CD4-positive, alpha-beta T cell treated with Interleukin-6 for 4 hours (primary cell): ENCODE measurements around the gene SLC9A6.
A peak's percentile ranks its signal among the peaks of the same experiment; 100 is the strongest.

Experiments used
- DNase-seq: peaks from one replicate; pipeline ENCODE4 v3.0.0-alpha.2; 2020; ENCODE audit warnings: mixed read lengths

SLC9A6 gene

DNA sequence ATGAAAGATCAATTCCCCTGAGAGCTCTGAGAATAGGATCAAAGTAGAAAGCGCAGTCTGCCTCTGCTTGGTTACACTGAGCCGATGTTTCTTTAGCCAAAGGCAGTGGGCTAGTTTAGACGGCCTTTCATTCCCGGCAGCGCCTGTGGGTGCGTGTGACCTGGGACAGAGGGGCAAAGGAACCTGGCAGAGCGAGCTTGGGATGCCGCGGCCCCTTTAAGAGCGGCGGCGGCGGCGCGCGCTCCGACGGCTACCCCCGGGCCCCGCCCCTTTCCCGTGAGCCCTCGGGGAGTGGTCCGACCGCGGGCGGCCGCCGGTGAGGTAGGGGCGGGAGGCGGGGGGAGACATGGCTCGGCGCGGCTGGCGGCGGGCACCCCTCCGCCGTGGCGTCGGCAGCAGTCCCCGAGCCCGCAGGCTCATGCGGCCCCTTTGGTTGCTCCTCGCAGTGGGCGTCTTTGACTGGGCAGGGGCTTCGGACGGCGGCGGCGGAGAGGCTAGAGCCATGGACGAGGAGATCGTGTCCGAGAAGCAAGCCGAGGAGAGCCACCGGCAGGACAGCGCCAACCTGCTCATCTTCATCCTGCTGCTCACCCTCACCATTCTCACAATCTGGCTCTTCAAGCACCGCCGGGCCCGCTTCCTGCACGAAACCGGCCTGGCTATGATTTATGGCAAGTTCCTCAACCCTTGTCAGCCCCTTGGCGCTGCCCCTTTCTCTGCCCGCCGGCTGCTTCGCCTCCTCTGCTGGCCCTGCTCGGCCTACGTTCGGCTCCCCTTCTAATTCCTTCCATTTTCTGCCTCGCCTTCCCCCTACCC is at the start of gene SLC9A6:
Gene SLC9A6, plus strand, starts transcription at position 279 of the 816 bp plus-strand sequence. Its CDS starts 224 bp downstream, at position 503.
- DNase-seq, result peak; percentile 77

DNA sequence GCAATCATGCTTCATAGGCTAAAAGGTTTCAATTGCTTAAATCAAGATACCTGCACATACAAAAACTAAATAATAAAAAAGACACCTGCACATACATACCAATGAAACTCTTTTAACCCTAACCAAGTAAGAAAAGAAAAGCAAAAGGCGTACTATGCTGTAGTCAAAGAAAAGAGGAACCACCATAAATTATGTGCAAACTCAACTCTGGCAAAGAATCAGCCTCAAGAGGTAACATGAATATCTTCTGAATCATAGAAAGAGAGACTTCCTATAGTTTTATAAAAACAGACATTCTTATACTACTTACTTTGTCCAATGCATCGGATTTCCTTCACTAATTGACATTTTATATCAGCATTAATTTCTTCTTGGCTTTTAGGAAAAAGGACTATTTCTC is 40.7 kb upstream of the SLC9A6 start:
- DNase-seq, result no peak

DNA sequence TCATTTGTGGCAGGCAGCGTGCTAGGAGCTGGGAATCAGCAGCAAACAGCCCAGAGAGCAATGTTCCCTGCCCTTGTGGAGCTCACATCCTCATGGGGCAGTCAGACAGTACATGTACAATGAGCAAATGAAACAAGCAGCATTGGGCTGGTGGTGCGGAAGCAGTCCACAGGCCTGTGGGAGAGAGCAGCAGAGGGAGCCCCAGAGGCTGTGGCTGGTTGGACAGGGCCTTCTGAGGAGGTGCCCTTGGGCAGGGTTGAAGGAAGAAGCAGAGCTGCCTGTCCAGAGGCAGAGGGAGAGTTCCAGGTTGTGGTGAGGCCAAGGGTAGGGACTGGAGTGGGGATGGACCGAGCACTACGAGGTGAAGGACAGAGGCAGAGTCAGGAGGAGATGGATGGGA is 33.9 kb upstream of the SLC9A6 start:
- DNase-seq, result no peak

DNA sequence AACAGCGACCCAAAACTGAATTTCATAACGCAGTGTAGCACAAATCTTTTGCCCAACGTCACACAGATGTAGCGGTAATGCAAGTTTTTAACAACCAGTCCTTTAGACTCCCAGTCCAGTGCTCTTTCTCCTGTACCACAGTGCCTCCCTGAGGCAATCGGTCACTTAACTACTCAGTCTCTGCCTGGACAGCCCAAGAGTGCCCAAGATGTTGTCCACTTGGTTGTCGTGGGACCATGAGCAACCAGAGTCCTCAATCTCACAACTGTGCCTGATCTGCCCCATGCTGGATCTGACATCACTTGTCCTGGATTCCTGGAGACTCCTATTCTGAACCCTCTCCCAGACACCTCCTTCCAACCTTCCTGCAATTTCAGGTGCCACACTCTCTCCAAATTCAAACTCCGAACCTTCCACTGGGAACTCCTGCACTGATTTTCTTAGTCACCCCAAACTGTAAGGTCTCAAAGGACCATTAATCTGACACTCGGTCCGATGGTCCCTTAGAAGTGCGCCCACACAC is 12.1 kb upstream of the SLC9A6 start:
- DNase-seq, result peak; percentile 3

DNA sequence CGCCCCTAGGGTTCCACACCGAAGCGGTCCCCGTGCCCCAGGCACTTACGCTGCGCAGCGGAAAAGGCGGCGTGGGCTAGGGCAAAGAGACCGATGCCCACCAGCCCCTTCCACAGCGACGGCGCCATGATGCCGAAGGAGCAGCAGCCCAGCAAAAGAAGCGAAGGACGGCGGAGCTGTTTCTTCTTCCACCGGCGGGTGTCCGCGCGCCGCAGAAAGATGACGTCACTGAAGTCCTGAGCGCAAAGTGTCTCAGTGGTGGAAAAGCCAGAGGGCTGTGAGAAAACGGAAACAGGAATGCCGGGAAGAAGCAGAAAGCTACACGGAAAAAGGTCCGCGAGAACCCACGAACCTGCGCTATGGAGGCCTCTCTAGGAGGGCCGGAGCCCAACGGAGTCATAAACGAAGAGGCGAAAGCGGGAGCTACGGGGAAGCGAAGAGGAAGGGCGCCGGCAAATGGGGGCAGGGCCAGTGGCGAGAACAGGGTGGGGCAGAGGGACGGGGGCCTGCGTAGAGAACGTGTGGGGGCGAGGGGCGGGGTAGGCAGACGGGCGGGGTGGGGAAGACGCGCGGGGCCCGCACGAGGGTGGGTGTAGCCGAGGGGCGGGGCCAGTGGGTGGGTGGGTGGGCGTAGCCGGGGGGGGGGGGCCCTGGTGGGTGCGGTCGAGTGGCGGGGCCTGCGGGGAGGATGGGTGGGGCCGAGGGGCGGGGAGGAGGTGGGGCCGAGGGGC is 11.5 kb upstream of the SLC9A6 start, which contains the start of gene MMGT1:
Gene MMGT1, minus strand, starts transcription at position 441 of the 731 bp plus-strand sequence. Its CDS starts 313 bp downstream, at position 128.
- DNase-seq, result peak; percentile 89

DNA sequence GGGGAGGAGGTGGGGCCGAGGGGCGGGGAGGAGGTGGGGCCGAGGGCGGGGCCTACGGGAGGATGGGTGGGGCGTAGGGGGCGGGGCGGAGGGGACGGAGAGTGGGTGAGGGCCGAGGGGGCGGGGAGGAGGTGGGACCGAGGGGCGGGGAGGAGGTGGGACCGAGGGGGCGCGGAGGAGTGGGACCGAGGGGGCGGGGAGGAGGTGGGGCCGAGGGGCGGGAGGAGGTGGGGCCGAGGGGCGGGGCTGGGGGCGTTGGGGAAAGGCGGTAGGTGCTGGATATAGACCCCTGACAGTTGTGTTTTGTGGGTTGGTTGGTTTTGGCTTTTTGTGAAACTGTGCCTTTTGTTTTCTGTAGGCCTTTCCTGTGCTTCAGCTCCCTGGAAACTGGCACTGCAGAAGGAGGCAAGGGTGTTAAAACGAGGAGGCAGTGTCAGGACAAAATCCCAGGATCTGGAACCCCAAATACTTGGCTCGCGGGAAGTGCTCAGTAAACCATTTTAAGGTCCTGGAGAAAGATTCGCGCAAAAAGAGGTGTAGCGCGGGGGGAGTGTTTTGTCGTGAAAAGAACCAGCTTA is 10.9 kb upstream of the SLC9A6 start:
- DNase-seq, result peak; percentile 87

DNA sequence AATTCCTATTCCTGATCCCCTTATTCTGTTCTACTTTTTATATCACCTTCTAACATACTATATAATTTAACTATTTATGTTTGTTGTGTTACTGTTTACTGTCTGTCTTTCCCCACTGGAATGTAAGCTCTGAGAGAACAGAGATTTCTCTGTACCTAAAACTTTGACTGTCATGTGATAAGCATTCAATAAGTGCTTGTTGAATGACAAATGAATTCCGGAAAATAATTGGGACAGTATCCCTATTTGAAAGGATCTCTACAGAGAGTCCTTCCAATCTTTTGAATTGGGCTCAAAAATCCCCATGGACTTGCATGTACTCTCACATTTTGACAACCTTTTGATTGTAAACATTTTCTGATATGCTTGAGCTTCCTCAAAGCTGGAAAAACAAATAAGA is 9.8 kb upstream of the SLC9A6 start:
- no peak for DNase-seq

GRCh38 chrX:135977611-135978010 is 7.6 kb upstream of the SLC9A6 start:
- no peak for DNase-seq

GRCh38 chrX:135981010-135981409 is 4.2 kb upstream of the SLC9A6 start:
- DNase-seq, result no peak

GRCh38 chrX:135981668-135982067 is 3.6 kb upstream of the SLC9A6 start:
- DNase-seq, result no peak

GRCh38 chrX:135982860-135983259 is 2.4 kb upstream of the SLC9A6 start:
- DNase-seq, result no peak

DNA sequence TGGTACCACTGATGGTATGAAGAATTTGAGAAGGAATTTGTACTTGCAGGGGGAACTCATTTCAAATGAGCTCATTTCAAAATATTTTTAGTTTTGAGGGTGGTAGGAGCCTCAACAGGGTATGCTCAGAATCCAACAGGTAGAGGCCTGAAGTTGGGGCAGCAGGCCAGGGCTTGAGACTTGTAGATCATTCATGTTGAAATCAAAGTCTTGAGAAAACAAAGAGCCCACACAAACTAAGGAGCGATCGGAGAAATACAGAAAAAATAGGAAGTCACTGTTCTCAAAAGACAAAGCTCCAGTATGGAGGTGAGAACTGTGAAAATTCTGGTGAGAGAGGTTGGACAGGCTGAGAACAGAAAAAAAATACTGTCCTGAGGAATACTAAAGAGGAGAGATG is 979 bp upstream of the SLC9A6 start:
- DNase-seq, result no peak

- DNase-seq, result no peak
These were observed 461 bp upstream of the SLC9A6 start for GRCh38 chrX:135984791-135985156.

DNA sequence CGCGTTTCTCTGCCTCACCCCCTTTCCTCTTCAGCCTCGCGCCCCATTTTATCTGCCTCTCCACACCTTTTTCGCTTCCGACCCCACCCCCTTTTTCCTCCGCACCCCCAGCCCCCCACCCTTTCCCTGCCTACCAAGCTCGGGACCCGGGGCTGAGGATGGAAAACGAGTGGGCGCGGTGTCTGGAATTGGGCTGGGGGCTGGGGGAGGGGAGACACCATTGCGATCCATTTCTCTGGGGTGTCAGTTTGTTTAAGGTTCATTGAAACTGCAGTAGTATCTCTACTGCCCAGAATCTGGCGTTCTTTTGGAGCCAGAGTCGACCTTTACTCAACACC is 707 bp downstream of the SLC9A6 start:
- DNase-seq, result no peak

DNA sequence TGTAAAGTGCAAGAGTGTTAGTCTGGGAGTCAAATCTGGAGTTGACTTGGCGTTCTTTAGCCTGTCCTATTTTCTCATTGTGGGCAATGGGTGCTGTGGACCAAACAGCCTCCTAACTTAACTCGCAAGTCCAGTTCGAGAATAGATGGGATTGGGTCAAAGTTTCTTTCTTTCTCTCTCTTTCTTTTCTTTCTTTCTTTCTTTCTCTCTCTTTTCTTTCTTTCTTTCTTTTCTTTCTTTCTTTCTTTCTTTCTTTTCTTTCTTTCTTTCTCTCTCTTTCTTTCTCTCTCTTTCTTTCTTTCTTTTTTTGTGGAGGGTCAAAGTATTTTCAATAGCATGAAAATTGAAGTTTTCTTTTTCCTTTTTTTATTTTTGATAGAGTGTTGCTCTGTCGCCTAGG is 3.0 kb downstream of the SLC9A6 start:
- no peak for DNase-seq

DNA sequence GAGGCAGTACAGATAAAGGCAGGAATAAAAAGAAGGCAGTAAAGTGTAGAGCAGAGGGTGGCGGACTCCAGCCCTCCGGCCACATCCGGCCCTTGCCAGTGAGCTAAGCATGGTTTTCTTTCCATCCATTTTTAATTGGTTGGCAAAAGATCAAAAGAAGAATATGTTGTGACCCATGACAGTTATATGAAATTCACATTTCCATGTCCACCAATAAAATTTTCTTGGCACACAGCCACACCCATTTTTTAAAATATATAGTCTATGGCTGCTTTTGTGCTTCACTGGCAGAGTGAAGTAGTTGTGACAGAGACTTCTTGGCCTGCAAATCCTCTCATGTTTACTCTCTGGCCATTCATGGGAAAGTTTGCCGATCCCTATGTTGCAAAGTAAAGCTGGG is 29.8 kb downstream of the SLC9A6 start:
- no peak for DNase-seq

GRCh38 chrX:136016881-136017280 is 31.6 kb downstream of the SLC9A6 start:
- no peak for DNase-seq

GRCh38 chrX:136019226-136019625 is 34.0 kb downstream of the SLC9A6 start:
- DNase-seq, result no peak

DNA sequence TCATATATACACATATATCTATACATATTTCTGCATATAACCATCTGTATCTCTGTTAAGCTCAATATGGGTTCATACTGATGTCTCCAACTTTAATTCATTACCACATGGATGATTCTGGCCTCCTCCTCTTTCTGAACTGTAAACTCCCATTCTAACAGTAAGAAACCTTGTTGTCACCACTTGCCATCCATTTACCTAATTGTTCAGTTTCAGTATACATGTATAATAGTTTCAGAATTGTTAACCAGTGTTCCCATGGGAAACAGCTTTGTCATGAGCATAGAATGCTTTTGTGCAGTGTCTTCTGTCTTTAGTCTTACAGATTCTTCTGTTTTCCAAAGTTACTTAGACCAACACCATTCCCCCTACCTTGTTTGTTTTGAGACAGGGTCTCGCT is 35.9 kb downstream of the SLC9A6 start:
- no peak for DNase-seq

GRCh38 chrX:136021903-136022302 is 36.7 kb downstream of the SLC9A6 start:
- DNase-seq, result no peak

GRCh38 chrX:136025091-136025490 is 39.9 kb downstream of the SLC9A6 start:
- DNase-seq, result no peak

DNA sequence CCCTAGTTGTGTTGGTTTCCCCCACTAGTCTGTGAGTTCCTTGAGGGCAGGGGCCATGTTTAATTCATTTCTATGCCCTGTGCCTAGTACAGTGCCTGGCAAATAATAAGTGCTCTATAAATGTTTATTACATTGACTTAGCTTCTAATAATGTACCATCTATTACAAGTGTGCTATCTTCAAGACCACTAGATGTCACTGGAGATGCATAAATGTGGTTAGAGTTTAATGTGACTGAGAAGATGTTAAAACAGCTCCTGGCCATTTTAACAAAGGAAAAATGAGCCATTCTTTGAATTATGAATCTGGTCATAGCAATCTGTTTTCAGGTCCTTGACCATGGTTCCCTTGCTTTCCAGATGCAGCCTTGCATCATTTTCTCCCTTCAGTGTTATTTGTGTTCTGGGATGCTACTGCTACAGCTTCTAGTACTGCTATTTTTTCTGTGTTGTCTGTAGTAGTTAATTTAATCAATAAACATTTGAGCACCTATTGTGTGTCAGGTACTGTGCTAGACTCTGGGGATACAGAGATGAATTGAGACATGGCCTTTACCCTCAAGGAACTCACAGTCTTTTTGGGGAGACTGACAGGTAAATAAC is 43.2 kb downstream of the SLC9A6 start:
- DNase-seq, result no peak

DNA sequence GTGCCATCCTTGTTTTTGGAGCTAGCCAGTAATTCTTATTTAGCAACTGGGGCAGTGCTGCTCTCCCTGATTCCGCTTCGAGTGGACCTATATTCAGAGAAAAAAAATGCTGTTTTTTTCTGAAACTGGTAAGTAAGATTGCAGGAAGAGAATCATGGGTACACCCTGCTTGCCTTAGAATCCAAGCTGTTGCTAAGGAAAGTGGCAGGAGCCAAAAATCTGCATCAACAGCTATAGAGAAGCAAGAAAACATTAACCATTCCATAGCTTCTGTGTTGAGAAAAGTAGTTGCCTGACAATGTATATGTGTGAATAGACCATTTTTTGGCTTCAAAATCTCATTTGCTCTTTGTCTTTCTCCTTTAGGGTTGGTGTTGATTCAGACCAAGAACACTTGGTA is 44.5 kb downstream of the SLC9A6 start:
- no peak for DNase-seq
